Measurements from ENCODE around the gene ATF2. TPM values are rescaled to one million over a fixed set of nuclear protein-coding genes. Genes with fewer than 3 reads are reported as not detected.

ATF2 gene
- total RNA-seq, 4 donors from 2014 or later, result 36.5 to 48.6 (median 43.5) TPM

- no peak for TF ChIP-seq POLR2AphosphoS5 (IDR thresholded peaks at IDR 0.05)
- TF ChIP-seq EP300 (IDR thresholded peaks at IDR 0.05), result no peak
- no peak for TF ChIP-seq POLR2A (IDR thresholded peaks at IDR 0.05; ENCODE audit: low read depth)
- TF ChIP-seq CTCF (IDR thresholded peaks at IDR 0.05), result no peak
- no peaks in the 10 kb centered on the region for H3K9me3 ChIP-seq
- H3K4me1 ChIP-seq, result peaks cover 18 to 33% (median 25%) of the 10 kb centered on the region in 4 donors
- no peak for DNase-seq (ENCODE audit: extremely low spot score)
- H3K4me3 ChIP-seq, result no peak overlapping the region
- intact Hi-C loops (cut with DNase I), result no loop called here
- peaks cover 19 to 71% (median 48%) of the 10 kb centered on the region in 4 donors for H3K36me3 ChIP-seq
- no peak overlapping the region for H3K27ac ChIP-seq (replicated peaks in 1 of 4)
- 65% methylated on average over 1 of the region's 1 CpG for WGBS
- H3K27me3 ChIP-seq, result no peaks in the 10 kb centered on the region
Measured at GRCh38 chr2:175175896-175176295, 7.9 kb upstream of the ATF2 start.

- no peaks in the 10 kb centered on the region for H3K9me3 ChIP-seq
- peaks cover 14 to 27% (median 21%) of the 10 kb centered on the region in 4 donors for H3K4me1 ChIP-seq
- 65% methylated on average over 2 of the region's 2 CpGs for WGBS
- no peaks in the 10 kb centered on the region for H3K27me3 ChIP-seq
- DNase-seq (ENCODE audit: extremely low spot score), result no peak
- no peak overlapping the region for H3K27ac ChIP-seq (replicated peaks in 1 of 4)
- H3K36me3 ChIP-seq, result peaks cover 19 to 71% (median 48%) of the 10 kb centered on the region in 4 donors
- TF ChIP-seq POLR2A (IDR thresholded peaks at IDR 0.05; ENCODE audit: low read depth) (no peak), POLR2AphosphoS5 (IDR thresholded peaks at IDR 0.05) (no peak)
- intact Hi-C loops (cut with DNase I), result no loop called here
- no peak overlapping the region for H3K4me3 ChIP-seq
Measured at GRCh38 chr2:175175320-175175719, 7.3 kb upstream of the ATF2 start.

- TF ChIP-seq POLR2A (IDR thresholded peaks at IDR 0.05; ENCODE audit: low read depth) (no peak), POLR2AphosphoS5 (IDR thresholded peaks at IDR 0.05) (no peak), CTCF (IDR thresholded peaks at IDR 0.05) (no peak), EP300 (IDR thresholded peaks at IDR 0.05) (no peak)
- intact Hi-C loops (cut with DNase I), result no loop called here
- no peak overlapping the region for H3K4me3 ChIP-seq
- H3K9me3 ChIP-seq, result no peaks in the 10 kb centered on the region
- peaks cover 13 to 24% (median 23%) of the 10 kb centered on the region in 4 donors for H3K4me1 ChIP-seq
- peaks cover 0 to 31% (median 11%) of the 10 kb centered on the region in 4 donors for H3K36me3 ChIP-seq
- WGBS, result 87% methylated on average over 3 of the region's 3 CpGs
- no peaks in the 10 kb centered on the region for H3K27me3 ChIP-seq
- DNase-seq (ENCODE audit: extremely low spot score), result no peak
- no peak overlapping the region for H3K27ac ChIP-seq (replicated peaks in 1 of 4)
Measured at GRCh38 chr2:175170659-175171304, 2.8 kb upstream of the ATF2 start.

GRCh38 chr2:175169191-175169590 lies 1.2 kb upstream of the ATF2 start:
- peak overlapping the region in 2 of 4 donors; percentile 92 to 94 for H3K4me3 ChIP-seq
- WGBS, result 58% methylated on average over 3 of the region's 3 CpGs
- peaks cover 13 to 31% (median 27%) of the 10 kb centered on the region in 4 donors for H3K4me1 ChIP-seq
- TF ChIP-seq EP300 (IDR thresholded peaks at IDR 0.05) (no peak), POLR2A (IDR thresholded peaks at IDR 0.05; ENCODE audit: low read depth) (no peak), POLR2AphosphoS5 (IDR thresholded peaks at IDR 0.05) (no peak), CTCF (IDR thresholded peaks at IDR 0.05) (no peak)
- no peaks in the 10 kb centered on the region for H3K9me3 ChIP-seq
- no peaks in the 10 kb centered on the region for H3K27me3 ChIP-seq
- peaks cover 0 to 18% (median 8%) of the 10 kb centered on the region in 4 donors for H3K36me3 ChIP-seq
- peak overlapping the region in 3 of 4 donors; percentile 94 to 99 (median 97) for H3K27ac ChIP-seq (replicated peaks in 1 of 4)
- intact Hi-C loops (cut with DNase I), result no loop called here
- DNase-seq (ENCODE audit: extremely low spot score), result no peak

GRCh38 chr2:175168564-175168945 lies 552 bp upstream of the ATF2 start:
- Histone ChIP-seq H3K36me3 (peaks cover 0 to 11% (median 5%) of the 10 kb centered on the region in 4 donors), H3K27ac (replicated peaks in 1 of 4) (peak overlapping the region; percentile 94 to 99 (median 96)), H3K9me3 (no peaks in the 10 kb centered on the region), H3K4me1 (peaks cover 13 to 31% (median 27%) of the 10 kb centered on the region in 4 donors), H3K27me3 (no peaks in the 10 kb centered on the region), H3K4me3 (peak overlapping the region; percentile 92 to 99 (median 94))
- TF ChIP-seq EP300 (IDR thresholded peaks at IDR 0.05) (no peak), POLR2AphosphoS5 (IDR thresholded peaks at IDR 0.05) (no peak), POLR2A (IDR thresholded peaks at IDR 0.05; ENCODE audit: low read depth) (peak; percentile 50), CTCF (IDR thresholded peaks at IDR 0.05) (no peak)
- intact Hi-C loops (cut with DNase I), result no loop called here
- 0% methylated on average over 8 of the region's 11 CpGs for WGBS
- no peak for DNase-seq (ENCODE audit: extremely low spot score)
